Measurements from ENCODE around the gene RELT. TPM values are rescaled to one million over a fixed set of nuclear protein-coding genes. Genes with fewer than 3 reads are reported as not detected.

The RELT gene
- total and polyA plus RNA-seq, 2 of the 13 experiments (the other 11 are each of a cell fraction or from before 2014, with no cell fraction given), result 2.5 to 4.7 TPM

DNA sequence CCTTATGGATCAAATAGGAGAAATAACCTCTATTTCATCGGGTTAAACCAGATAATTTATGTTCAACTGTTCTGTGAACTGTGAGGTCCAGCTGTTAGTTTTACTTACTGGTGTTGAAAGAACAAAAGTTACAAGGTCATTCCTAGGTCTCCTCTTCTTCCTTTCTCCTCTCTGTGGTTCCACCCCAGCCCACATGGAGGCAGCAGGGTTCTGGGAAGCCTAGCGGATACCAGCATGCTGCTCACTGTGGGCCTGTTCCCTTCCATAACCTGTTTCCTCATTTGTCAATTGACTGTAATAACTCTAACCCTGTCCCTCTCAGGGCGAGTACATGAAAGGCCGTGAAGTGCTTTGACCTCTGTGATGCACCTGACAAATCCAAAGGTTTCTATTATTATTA is 27.8 kb downstream of the RELT start (continued):
- TF ChIP-seq, protein P1, sequence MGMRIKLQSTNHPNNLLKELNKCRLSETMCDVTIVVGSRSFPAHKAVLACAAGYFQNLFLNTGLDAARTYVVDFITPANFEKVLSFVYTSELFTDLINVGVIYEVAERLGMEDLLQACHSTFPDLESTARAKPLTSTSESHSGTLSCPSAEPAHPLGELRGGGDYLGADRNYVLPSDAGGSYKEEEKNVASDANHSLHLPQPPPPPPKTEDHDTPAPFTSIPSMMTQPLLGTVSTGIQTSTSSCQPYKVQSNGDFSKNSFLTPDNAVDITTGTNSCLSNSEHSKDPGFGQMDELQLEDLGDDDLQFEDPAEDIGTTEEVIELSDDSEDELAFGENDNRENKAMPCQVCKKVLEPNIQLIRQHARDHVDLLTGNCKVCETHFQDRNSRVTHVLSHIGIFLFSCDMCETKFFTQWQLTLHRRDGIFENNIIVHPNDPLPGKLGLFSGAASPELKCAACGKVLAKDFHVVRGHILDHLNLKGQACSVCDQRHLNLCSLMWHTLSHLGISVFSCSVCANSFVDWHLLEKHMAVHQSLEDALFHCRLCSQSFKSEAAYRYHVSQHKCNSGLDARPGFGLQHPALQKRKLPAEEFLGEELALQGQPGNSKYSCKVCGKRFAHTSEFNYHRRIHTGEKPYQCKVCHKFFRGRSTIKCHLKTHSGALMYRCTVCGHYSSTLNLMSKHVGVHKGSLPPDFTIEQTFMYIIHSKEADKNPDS (CRISPR knock-in tag; IDR thresholded peaks at IDR 0.05), result no peak
- TF ChIP-seq THAP11 (CRISPR knock-in tag; IDR thresholded peaks at IDR 0.05), result peak; percentile 56; the same call in 1 of the 2 replicates
- TF ChIP-seq ZSCAN31 (CRISPR knock-in tag; IDR thresholded peaks at IDR 0.05; ENCODE audit: low read depth), result no peak
- TF ChIP-seq, protein P2, sequence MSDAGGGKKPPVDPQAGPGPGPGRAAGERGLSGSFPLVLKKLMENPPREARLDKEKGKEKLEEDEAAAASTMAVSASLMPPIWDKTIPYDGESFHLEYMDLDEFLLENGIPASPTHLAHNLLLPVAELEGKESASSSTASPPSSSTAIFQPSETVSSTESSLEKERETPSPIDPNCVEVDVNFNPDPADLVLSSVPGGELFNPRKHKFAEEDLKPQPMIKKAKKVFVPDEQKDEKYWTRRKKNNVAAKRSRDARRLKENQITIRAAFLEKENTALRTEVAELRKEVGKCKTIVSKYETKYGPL (CRISPR knock-in tag; IDR thresholded peaks at IDR 0.05), result no peak
- TF ChIP-seq ZNF670 (CRISPR knock-in tag; IDR thresholded peaks at IDR 0.05; ENCODE audit: borderline replicate concordance), result no peak
- no peak for TF ChIP-seq SNAI1 (CRISPR knock-in tag; IDR thresholded peaks at IDR 0.05; ENCODE audit: borderline replicate concordance)
- TF ChIP-seq ZNF224 (CRISPR knock-in tag; IDR thresholded peaks at IDR 0.05), result no peak
- no peak for TF ChIP-seq ZNF776 (CRISPR knock-in tag; IDR thresholded peaks at IDR 0.05)
- TF ChIP-seq, protein P3, sequence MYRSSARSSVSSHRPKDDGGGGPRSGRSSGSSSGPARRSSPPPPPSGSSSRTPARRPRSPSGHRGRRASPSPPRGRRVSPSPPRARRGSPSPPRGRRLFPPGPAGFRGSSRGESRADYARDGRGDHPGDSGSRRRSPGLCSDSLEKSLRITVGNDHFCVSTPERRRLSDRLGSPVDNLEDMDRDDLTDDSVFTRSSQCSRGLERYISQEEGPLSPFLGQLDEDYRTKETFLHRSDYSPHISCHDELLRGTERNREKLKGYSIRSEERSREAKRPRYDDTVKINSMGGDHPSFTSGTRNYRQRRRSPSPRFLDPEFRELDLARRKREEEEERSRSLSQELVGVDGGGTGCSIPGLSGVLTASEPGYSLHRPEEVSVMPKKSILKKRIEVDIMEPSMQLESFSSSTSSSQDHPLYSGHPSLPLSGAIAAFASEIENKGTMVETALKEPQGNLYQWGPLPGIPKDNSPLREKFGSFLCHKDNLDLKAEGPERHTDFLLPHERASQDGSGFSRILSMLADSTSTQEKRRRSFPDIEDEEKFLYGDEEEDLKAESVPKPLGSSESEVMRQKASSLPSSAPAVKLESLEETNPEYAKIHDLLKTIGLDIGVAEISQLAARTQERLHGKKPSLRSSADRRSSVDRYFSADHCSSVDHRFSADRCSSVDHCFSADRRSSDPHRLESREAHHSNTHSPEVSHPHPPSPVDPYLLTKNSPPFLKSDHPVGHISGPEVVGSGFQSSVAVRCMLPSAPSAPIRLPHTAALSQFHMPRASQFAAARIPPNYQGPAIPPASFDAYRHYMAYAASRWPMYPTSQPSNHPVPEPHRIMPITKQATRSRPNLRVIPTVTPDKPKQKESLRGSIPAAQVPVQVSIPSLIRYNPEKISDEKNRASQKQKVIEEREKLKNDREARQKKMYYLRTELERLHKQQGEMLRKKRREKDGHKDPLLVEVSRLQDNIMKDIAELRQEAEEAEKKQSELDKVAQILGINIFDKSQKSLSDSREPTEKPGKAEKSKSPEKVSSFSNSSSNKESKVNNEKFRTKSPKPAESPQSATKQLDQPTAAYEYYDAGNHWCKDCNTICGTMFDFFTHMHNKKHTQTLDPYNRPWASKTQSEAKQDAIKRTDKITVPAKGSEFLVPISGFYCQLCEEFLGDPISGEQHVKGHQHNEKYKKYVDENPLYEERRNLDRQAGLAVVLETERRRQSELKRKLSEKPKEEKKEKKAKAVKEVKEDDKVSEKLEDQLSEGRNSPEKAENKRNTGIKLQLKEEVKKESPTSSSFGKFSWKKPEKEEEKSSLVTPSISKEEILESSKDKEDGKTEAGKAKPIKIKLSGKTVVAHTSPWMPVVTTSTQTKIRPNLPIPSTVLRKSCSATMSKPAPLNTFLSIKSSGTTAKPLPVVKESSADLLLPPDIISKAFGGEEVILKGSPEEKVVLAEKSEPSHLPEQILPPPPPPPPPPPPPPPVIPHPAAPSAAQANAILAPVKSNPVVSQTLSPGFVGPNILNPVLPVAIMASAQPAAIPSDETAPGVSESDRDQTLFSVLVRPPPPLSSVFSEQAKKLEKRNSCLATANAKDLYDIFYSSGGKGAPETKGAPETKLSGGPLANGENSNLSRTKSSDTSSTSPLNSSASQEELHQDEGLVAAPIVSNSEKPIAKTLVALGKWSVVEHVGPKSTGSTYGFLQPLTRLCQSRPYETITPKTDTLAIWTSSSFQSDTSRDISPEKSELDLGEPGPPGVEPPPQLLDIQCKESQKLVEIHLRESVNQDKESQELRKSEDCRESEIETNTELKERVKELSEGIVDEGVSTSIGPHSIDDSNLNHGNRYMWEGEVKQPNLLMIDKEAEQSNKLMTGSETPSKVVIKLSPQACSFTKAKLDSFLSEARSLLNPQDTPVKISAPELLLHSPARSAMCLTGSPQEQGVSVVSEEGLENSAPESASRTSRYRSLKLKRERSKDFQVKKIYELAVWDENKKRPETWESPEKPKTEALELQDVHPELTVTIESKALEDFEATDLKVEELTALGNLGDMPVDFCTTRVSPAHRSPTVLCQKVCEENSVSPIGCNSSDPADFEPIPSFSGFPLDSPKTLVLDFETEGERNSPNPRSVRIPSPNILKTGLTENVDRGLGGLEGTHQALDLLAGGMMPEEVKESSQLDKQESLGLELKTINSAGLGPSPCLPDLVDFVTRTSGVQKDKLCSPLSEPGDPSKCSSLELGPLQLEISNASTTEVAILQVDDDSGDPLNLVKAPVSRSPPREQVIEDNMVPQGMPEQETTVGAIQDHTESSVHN (CRISPR knock-in tag; IDR thresholded peaks at IDR 0.05), result no peak
- TF ChIP-seq ZNF335 (CRISPR knock-in tag; IDR thresholded peaks at IDR 0.05), result no peak
- no peak for TF ChIP-seq ATRX (CRISPR knock-in tag; IDR thresholded peaks at IDR 0.05; ENCODE audit: borderline replicate concordance)
- TF ChIP-seq ZNF550 (CRISPR knock-in tag; IDR thresholded peaks at IDR 0.05; ENCODE audit: borderline replicate concordance), result no peak
- TF ChIP-seq, protein P4, sequence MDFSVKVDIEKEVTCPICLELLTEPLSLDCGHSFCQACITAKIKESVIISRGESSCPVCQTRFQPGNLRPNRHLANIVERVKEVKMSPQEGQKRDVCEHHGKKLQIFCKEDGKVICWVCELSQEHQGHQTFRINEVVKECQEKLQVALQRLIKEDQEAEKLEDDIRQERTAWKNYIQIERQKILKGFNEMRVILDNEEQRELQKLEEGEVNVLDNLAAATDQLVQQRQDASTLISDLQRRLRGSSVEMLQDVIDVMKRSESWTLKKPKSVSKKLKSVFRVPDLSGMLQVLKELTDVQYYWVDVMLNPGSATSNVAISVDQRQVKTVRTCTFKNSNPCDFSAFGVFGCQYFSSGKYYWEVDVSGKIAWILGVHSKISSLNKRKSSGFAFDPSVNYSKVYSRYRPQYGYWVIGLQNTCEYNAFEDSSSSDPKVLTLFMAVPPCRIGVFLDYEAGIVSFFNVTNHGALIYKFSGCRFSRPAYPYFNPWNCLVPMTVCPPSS (IDR thresholded peaks at IDR 0.05), result no peak
